Progenitor cell of endocrine pancreas (in vitro differentiated cells): ENCODE data around the gene NAV3. TPM values are rescaled to one million over a fixed set of nuclear protein-coding genes. Genes with fewer than 3 reads are reported as not detected.

Experiments
- DNase-seq: peaks from one replicate; pipeline ENCODE4 v3.0.0; 2021; ENCODE audit warnings: low spot score; ENCODE audit not compliant: unreplicated experiment
- H3K27ac Mint-ChIP-seq: 2 replicates; pipeline ENCODE4 v1.8.0; 2021; ENCODE audit warnings: mild to moderate bottlenecking, moderate library complexity, mixed read lengths
- H3K27me3 Mint-ChIP-seq: 2 replicates; pipeline ENCODE4 v1.8.0; 2021; ENCODE audit warnings: mixed read lengths
- H3K36me3 Mint-ChIP-seq: 2 replicates; pipeline ENCODE4 v1.8.0; 2022; ENCODE audit warnings: mixed read lengths; ENCODE audit not compliant: insufficient read depth
- H3K4me1 Mint-ChIP-seq: 2 replicates; pipeline ENCODE4 v1.8.0; 2021; ENCODE audit warnings: low read depth, mixed read lengths
- H3K4me3 Mint-ChIP-seq: 2 replicates; pipeline ENCODE4 v1.8.0; 2021; ENCODE audit warnings: low read depth, mild to moderate bottlenecking, moderate library complexity, mixed read lengths
- H3K9me3 Mint-ChIP-seq: 2 replicates; pipeline ENCODE4 v1.8.0; 2021; ENCODE audit warnings: low read depth, mixed read lengths
- total RNA-seq: library from RNA; stranded (reverse); gene quantifications from 2 replicates; pipeline ENCODE4 v1.2.1, GENCODE V29; 2021
- TF ChIP-seq, protein P1 (sequence below): fragments of 200-600 bp; sonication (generic); IDR thresholded peaks from one replicate; pipeline ENCODE4 v1.5.0; 2021; ENCODE audit warnings: antibody characterized with exemption, mild to moderate bottlenecking; ENCODE audit not compliant: unreplicated experiment

NAV3 gene
- total RNA-seq, 1 donor from 2014 or later, result 11.5 TPM

GRCh38 chr12:78088391-78088832, 257.7 kb downstream of the NAV3 start:
- no peak for DNase-seq
- Mint-ChIP-seq H3K27ac (no peak overlapping the region), H3K36me3 (no peaks in the 10 kb centered on the region), H3K9me3 (no peaks in the 10 kb centered on the region), H3K27me3 (no peaks in the 10 kb centered on the region), H3K4me3 (no peak overlapping the region), H3K4me1 (no peaks in the 10 kb centered on the region)
- TF ChIP-seq, protein P1, sequence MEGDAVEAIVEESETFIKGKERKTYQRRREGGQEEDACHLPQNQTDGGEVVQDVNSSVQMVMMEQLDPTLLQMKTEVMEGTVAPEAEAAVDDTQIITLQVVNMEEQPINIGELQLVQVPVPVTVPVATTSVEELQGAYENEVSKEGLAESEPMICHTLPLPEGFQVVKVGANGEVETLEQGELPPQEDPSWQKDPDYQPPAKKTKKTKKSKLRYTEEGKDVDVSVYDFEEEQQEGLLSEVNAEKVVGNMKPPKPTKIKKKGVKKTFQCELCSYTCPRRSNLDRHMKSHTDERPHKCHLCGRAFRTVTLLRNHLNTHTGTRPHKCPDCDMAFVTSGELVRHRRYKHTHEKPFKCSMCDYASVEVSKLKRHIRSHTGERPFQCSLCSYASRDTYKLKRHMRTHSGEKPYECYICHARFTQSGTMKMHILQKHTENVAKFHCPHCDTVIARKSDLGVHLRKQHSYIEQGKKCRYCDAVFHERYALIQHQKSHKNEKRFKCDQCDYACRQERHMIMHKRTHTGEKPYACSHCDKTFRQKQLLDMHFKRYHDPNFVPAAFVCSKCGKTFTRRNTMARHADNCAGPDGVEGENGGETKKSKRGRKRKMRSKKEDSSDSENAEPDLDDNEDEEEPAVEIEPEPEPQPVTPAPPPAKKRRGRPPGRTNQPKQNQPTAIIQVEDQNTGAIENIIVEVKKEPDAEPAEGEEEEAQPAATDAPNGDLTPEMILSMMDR, result no peak

GRCh38 chr12:78090266-78090665, 259.6 kb downstream of the NAV3 start:
- H3K27ac Mint-ChIP-seq, result no peak overlapping the region
- H3K9me3 Mint-ChIP-seq, result no peaks in the 10 kb centered on the region

DNA sequence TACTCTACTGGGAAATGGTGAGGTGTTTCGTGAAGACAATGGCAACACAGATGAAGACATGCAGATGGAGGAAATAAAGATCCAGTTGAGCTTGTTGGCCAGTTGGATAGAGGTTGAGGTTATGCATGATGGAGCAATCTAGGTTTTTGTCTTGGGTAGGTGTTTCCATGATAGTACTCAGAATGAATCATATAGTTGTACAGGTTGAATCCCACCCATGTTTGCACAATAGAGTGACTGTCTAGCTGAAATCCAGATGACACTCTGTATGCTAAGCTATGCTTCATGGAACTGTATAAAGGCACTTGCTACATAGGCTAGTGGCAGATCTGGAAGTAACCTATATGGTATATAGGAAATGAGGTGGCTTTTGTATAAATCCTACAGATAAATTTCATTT, 264.9 kb downstream of the NAV3 start:
- Mint-ChIP-seq H3K9me3 (peaks cover 6% of the 10 kb centered on the region), H3K27ac (no peak overlapping the region), H3K4me1 (no peaks in the 10 kb centered on the region), H3K4me3 (no peak overlapping the region), H3K36me3 (no peaks in the 10 kb centered on the region), H3K27me3 (no peaks in the 10 kb centered on the region)
- TF ChIP-seq, protein P1, result no peak
- no peak for DNase-seq

More at GRCh38 chr12:78090266-78090665, 259.6 kb downstream of the NAV3 start:
- no peak overlapping the region for H3K4me3 Mint-ChIP-seq
- H3K36me3 Mint-ChIP-seq, result no peaks in the 10 kb centered on the region
- no peak for DNase-seq
- TF ChIP-seq, protein P1, result no peak
- no peaks in the 10 kb centered on the region for H3K4me1 Mint-ChIP-seq
- H3K27me3 Mint-ChIP-seq, result no peaks in the 10 kb centered on the region

GRCh38 chr12:78096909-78097597, 266.4 kb downstream of the NAV3 start:
- DNase-seq, result no peak
- TF ChIP-seq, protein P1, result no peak
- Mint-ChIP-seq H3K27me3 (no peaks in the 10 kb centered on the region), H3K36me3 (no peaks in the 10 kb centered on the region), H3K4me1 (peaks cover 6% of the 10 kb centered on the region), H3K27ac (no peak overlapping the region), H3K9me3 (peaks cover 6% of the 10 kb centered on the region), H3K4me3 (no peak overlapping the region)

DNA sequence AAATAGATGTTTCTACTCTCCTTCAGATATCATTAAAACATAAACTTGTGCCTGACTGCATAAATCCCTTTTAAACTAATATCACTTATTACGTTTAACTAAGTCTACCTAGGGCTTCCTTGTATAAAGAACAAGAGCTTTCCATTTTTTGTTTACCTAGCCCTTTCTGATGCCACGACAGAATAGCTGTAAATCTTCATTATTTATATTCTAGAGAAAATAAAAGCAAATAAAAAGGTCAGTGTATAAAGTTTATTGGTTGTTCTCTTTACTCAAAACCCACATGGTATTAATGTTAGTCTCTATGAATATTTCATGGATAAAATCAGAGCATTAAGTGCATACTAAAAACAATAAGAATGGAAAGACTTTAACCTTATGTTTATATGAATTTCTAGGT, 269.1 kb downstream of the NAV3 start:
- Mint-ChIP-seq H3K9me3 (peaks cover 6% of the 10 kb centered on the region), H3K4me3 (no peak overlapping the region), H3K36me3 (no peaks in the 10 kb centered on the region), H3K27me3 (no peaks in the 10 kb centered on the region), H3K27ac (no peak overlapping the region), H3K4me1 (peaks cover 6% of the 10 kb centered on the region)
- TF ChIP-seq, protein P1, result no peak
- DNase-seq, result no peak
